Activated CD8-positive, alpha-beta memory T cell treated with anti-CD3 and anti-CD28 coated beads, Interleukin-2, amount 50 U/mL, for 1 hour (primary cell): ENCODE results near the gene TMEM18.
A peak's percentile ranks its signal among the peaks of the same experiment; 100 is the strongest.
"Not testable (repeated sequence)": the region's sequence is repeated elsewhere in the genome, so short reads cannot be mapped to it uniquely, and the experiment has no call there.

ENCODE experiments used
- DNase-seq: peaks from one replicate; pipeline ENCODE4 v3.0.0-alpha.2; 2020; ENCODE audit errors: extremely low read depth

TMEM18 gene

DNA sequence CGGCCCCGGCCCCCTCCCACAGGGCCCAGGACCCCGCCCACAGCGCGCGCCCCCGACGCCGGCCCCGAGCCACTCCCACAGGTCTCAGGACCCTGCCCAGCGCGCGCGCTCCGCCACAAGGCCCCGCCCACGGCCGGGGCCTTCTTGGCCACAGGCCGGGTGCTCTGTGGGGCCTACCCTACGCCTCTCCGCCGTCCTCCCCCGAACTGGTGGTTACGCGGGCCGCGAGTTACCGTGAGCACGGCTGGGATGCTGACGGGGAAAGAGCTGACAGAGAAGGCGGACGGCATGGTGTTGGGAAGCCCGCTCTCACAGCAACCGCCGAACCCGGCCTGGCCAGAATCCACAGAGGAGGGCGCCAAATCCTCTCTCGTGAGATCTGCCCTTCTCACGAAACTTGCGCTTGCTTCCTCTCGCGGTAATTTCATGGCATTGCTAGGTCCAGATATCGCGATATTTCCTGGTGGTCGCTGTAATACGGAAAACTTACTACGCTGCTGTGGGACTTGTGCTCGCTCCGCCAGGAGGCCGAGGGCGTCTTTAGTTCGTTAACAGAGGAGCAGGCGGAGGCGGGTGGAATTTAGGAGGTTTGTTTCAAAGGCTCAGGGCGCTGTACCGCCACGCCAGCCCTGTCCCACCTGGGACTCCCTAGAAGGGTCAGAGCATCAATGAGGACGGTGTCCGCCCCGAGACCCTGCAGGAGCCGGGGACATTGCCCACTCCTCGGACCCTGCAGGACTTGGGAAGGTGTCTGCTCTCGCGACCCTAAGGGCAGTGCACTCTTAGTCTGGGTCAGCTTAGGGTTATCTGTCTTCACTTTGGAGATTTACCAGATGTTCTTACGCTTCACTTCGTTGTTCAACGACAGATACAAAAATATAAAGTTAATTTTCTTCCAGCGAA, at the start of gene TMEM18:
TSS of gene TMEM18 (minus strand) at position 351 of the 903 bp plus-strand sequence. CDS start at position 290, 61 bp downstream.
- peak; percentile 87 for DNase-seq

DNA sequence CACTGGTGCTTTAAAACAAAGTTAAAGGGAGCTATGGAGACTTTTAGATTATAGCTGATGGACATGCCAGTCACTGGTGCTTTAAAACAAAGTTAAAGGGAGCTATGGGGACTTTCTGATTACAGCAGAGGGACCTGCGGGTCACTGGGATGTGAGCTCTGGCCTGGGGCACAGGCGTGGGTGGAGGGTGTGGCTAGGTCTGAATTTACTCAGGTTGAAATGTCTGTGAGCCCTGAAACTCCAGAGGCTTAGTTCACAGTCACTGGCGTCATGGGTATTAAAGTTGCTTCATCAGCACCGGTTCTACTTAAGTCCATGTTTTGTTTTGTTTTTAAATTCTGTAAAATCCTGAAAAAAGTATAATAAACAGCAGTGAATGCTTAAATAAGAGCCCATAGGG, 49.0 kb upstream of the TMEM18 start:
- no peak for DNase-seq

DNA sequence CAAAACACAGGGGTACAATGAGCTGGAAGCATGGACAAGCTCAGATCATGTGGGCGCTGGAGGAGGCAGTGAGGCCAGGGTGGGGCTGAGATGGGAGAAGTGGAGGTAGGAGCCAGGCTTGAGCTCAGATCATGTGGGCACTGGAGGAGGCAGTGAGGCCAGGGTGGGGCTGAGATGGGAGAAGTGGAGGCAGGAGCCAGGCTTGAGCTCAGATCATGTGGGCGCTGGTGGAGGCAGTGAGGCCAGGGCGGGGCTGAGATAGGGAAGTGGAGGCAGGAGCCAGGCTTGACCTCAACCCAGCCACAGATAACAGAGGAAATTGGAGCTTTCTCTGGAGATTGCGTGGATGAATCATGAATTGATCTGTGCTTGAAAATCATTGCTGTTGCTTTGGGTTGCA, 48.3 kb upstream of the TMEM18 start:
- no peak for DNase-seq

- no peak for DNase-seq
Measured at GRCh38 chr2:723761-724160, 46.6 kb upstream of the TMEM18 start.

GRCh38 chr2:720842-721241, 43.6 kb upstream of the TMEM18 start:
- no peak for DNase-seq

DNA sequence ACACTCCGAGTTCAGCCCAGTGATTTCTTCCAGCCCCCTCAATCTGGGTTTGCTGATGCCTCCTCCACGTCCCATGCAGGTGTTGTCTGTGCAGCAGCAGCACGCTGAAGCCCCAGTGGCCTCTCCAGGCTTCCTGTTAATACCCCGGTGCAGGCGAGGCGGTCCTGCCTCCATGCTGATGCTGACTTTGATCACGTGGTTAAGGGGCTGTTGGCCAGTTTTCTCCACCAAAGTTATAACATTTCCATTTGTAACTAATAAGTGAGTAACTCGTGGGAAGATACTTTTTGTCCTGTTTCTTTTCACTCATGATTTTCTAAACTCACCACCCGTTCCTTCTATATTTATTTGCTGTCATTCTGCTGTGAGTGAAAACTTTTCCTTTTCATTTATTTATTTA, 42.5 kb upstream of the TMEM18 start:
- DNase-seq, result no peak

GRCh38 chr2:719191-719590, 42.0 kb upstream of the TMEM18 start:
- no peak for DNase-seq

DNA sequence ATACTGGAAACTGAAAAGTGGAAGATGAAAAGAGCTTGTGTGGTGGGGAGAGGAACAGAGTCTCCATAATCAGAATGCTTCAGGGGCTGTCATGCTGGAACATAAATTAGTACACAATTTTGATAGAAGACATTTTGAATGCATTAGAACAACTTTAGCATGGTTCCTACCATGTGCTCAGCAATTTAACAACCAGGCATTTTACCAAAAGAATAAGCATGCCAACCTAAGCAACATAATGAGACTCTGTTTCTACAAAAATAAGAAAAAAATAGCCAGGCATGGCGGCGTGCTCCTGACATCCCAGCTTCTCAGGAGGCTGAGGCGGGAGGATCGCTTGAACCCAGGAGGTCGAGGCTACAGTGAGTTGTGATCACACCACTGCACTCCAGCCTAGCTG, 40.5 kb upstream of the TMEM18 start:
- no peak for DNase-seq

DNA sequence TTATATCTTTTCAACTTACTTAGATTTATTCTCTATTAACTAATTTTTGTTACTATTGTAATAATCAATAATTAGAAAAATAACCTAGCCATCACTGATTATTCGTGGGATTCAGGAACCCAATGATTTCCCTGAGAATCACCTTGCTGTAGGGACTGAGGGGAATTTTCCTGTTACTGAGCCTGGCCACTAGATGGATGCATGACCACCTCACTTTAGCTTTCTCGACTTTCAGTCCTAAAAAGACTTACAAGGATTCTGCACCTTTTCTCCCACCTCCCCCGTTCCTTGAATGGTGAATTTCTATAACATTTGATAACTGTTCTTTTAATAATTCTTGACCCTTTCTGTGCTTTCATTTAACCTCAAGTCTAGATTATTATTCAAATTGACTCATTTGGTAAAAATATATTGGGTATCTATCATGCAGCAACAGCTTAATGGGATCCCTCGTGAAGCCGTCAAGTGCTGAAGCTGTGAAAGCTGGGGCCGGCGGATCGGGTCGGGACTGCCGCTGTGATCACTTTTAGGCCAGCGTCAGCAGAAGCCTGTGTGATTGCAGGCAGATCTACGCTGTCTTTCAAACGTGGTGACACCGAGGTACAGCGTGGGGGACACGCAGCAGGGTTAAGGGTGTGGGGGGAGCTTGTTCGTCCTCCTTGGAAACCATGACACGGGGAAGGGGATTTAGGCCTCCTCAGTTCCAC, 38.8 kb upstream of the TMEM18 start:
- DNase-seq, result no peak

DNA sequence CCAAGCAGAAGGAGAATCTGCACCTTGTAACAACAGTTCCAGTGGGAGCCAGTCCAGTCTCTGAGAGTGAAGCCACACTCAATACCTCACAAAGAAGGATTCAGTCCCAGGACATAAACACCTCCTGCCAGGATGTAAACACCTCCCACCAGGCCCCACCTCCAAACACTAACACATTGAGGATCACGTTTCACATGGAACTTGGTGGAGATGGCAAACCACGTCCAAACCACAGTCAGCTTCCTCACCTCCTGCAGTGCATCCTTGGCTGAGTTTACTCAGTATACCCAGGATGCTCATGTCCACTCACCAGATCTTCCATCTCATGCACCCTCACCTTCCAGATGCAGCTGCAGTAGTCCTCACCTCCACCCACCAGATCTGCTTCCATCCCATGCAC, 37.8 kb upstream of the TMEM18 start:
- no peak for DNase-seq

- no peak for DNase-seq
Measured at GRCh38 chr2:714005-714741, 37.0 kb upstream of the TMEM18 start.

GRCh38 chr2:710867-711665, 33.9 kb upstream of the TMEM18 start:
- DNase-seq, result no peak

- no peak for DNase-seq
Measured at GRCh38 chr2:709138-709765, 32.0 kb upstream of the TMEM18 start.

- no peak for DNase-seq
Measured at GRCh38 chr2:708667-709066, 31.5 kb upstream of the TMEM18 start.

- DNase-seq, result no peak
Measured at GRCh38 chr2:705971-706511, 28.8 kb upstream of the TMEM18 start.

DNA sequence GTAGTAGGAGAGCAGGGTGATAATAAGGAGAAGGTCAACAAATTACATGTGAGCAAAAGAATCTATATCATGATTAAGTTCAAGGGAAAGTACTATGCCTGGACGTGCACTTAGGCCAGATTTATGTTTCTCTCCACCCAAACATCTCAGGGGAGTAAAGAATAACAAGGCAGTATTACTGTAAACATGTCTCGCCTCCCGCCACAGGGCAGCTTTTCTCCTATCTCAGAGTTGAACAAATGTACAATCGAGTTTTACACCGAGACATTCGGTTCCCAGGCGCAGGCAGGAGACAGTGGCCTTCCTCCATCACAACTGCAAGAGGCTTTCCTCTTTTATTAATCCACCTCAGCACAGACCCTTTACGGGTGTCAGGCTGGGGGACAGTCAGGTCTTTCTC, 25.6 kb upstream of the TMEM18 start:
- not testable (repeated sequence) for DNase-seq

DNA sequence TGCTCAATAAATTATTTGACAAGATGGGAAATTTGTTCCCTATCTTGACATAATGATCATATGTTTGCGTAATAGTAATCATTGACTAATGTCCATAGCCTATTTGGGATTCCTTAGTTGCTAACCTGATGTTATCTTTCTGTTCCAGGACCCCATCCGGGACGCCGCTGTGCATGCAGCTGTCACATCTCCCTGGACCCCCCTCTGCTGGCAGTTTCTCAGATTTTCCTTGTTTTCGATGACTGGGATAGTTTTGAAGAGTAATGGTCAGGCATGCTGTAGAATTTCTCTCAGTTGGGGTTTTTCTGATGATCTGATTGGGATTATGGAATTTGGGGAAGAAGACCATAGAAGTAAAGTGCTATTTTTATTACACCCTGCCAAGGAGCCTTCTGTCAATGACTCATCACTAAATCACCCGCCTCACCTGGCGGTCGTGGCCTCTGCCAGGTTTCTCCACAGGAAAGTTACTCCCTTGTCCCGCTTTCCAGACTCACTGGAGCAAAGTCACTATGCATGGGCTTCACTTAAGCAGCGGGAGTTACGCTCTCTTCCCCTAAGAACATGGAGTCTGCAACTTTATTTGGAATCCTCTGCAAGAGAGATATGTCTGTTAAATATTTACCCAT, 19.9 kb upstream of the TMEM18 start:
- no peak for DNase-seq

DNA sequence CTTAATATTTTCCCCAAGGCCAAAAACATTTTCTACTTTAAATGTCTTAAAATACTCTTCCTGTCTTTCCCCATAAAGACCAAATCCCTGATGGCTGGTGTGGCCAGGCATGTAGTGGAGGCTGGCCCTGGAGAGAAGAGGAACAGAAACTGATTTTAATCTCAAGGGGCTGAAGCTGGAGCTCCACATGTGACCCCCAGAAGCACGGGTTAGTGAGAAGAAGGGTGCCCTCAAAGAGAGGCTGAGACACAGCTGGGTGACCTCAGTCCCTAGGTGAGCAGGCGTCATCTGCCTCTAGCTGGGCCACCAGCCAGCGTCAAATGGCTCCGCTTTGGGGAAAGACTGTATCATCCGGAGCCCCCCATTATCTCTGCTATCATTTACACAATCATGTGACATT, 19.3 kb upstream of the TMEM18 start:
- no peak for DNase-seq

- DNase-seq, result no peak
Measured at GRCh38 chr2:694906-695510, 17.8 kb upstream of the TMEM18 start.

GRCh38 chr2:694174-694573, 17.0 kb upstream of the TMEM18 start:
- DNase-seq, result no peak
